NCI-H146 treated with DMSO at 0.1 percent for 48 hours (cell line): ENCODE data around the gene MEI1.
"Not testable (repeated sequence)": the region's sequence is repeated elsewhere in the genome, so short reads cannot be mapped to it uniquely, and the experiment has no call there.

Experiments
- DNase-seq: peaks from one replicate; lab custom pipeline; 2025; ENCODE audit not compliant: unreplicated experiment; lab: John Stamatoyannopoulos, UW

MEI1 gene

GRCh38 chr22:41819257-41819656 is 120.0 kb downstream of the MEI1 start:
- DNase-seq, result no peak

DNA sequence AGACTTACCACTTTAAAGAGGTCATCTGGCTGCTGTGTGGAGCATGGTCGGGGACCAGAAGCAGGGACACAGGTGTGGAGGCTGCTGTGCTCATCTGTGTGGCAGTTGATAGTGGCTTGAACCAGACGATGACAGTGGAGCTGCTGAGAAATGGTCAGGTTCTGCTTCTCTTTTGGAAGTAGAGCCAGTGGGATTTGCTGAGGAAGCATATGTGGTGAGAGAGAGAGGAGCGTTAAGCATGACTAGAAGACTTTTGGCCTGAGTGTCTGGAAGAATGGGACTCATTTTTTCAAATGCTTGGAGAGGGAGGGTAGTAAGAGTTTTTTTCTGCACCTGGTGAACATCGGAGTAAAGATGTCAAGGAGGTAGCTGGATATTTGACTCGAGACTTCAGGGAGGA is 121.1 kb downstream of the MEI1 start:
- no peak for DNase-seq

DNA sequence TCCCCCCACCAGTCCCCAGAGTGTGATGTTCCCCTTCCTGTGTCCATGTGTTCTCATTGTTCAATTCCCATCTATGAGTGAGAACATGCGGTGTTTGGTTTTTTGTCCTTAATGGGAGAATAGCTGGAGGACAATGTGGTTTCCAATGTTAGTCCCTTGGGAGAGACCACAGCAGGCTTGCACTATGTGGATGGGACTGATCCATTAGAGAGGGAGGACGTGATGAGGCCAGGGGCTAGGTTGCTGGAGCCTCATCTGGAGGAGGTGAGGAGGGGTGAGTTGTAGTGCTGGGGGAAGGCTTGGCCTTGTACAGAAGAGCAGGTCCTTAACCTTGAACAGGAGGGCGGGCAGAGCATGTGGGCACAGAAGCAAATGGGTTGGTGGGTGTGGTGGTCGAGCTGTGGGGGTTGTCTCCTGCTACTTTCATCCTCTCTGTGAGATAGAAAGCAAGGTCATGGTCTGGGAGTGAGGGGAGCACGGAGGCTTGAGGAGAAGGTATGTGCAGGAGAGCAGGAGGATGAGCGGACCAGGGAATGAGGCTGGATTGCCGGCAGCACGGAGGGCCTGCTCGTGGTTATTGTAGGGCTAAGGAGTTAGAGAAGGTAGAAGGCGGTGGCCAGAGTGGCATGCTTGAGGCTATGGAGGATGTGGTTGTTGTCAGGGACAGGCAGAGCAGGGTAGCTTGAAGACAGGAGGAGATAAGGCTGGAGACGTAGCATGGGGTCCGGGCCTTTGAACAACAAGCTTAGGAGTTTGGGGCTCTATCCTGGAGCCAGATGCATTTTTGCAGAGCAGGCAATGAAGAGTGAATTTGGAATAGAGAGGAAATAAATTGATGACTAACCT is 122.4 kb downstream of the MEI1 start:
- DNase-seq, result no peak

- DNase-seq, result peak; percentile 20
Observed at GRCh38 chr22:41822317-41823057, 123.2 kb downstream of the MEI1 start.

GRCh38 chr22:41823797-41824196 is 124.5 kb downstream of the MEI1 start:
- DNase-seq, result peak; percentile 11

GRCh38 chr22:41825376-41825775 is 126.1 kb downstream of the MEI1 start:
- no peak for DNase-seq

GRCh38 chr22:41826021-41826420 is 126.7 kb downstream of the MEI1 start:
- no peak for DNase-seq

DNA sequence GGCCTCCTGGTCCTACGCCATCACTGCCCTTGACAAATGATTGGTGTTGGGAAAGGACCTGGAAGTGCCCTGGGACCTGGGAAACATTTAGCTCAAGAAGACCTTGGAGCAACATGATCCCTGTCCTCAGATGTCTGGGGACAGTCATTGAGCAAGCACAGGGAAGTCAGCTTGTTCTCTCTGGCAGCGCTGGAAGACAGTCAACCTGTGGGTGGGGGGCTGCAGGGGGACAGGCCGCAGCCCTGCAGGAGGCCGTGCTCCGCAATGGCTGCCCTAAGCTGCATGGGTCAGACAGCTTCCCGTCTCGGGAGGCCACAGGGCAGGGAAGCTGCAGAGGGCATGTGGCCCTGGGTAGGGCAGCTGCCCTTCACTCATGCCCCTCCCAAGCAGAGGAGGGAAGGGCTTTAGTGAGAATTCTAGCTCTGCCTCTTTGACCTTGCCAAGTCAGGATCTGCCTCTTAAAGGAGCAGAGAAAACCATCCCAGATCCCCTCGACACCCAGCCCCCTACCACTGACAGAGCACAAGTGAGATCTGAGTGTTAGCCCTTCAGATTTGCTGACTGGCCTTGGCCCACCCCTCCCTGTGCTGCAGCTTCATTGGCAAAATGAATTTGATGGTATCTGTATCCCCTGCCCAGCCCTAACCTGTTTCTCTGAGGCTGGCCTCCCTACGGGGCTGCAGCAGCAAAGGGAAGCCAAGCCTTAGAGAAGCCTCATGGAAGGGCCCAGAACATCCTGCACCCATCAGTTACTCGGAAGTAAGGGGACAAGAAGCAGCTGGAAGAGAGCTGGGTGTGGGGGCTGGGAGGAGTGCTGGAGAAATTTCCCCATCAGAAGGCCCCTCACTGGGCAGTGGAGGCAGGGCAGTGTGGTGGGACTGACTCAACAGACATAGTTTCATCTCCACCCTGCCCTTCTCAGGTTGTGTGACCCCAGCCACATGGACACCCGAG is 127.4 kb downstream of the MEI1 start:
- DNase-seq, result no peak

- DNase-seq, result no peak
Observed at GRCh38 chr22:41827671-41828070, 128.4 kb downstream of the MEI1 start.

GRCh38 chr22:41828516-41828915 is 129.2 kb downstream of the MEI1 start:
- peak; percentile 91 for DNase-seq

DNA sequence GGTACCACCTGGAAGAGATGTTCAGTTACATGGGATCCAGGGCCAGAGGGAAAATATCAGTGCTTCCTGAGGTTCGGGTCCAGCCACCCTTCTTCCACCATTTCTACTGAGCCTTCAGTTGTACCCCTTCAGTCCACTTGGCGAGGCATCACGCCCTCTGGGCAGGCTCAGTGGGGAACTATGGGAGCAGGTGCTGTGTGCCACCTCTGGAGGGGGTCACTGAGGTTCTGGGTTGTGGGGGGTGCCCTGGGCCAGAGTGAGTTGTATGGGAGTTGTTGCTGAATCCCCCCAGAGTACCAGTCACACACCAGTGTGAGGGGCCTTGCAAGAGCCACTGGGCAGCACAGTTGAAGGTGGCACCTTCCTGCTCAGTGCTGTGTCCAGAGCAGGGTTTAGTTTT is 130.9 kb downstream of the MEI1 start:
- no peak for DNase-seq

- no peak for DNase-seq
Observed at GRCh38 chr22:41831383-41831782, 132.1 kb downstream of the MEI1 start.

- DNase-seq, result no peak
Observed at GRCh38 chr22:41831828-41832552, 132.7 kb downstream of the MEI1 start.

GRCh38 chr22:41832553-41833368 is 133.5 kb downstream of the MEI1 start, which contains the start of gene SREBF2:
Gene SREBF2, plus strand, starts transcription at chr22:41833105. Its CDS starts 166 bp downstream, at chr22:41833271.
- DNase-seq, result peak; percentile 93

DNA sequence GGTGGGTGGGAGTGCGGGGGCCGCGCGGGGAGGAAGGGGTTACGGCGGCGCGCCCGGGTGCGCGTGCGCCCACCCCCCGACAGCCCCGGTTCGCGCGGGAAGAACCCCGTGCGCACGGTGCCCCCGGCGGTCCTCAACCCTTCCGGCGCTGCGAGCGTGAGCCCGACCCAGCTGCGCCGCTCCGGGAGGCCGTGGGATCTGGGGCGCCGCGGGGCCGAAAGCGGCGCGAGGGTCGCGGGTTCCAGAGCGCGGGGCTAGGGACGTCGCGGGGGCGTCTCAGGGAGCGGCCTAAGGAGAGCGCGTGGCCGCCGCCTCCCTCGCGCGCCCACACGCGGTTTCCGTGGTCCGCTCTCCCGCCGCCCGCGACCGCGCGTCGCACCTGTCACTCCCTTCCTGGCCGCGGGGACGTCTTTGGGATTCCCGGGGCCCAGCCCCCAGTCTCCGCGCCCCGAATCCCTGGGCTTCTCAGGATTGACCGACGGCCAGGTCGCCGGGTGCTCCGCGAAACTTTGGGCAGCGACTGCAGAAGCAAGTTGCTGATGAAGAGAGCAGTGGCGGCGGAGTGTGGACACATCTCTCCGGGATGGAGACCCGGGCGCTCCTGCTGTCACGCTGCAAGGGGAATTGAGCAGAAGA is 134.2 kb downstream of the MEI1 start:
- no peak for DNase-seq

GRCh38 chr22:41834005-41834944 is 135.0 kb downstream of the MEI1 start:
- no peak for DNase-seq

- DNase-seq, result not testable (repeated sequence)
Observed at GRCh38 chr22:41835462-41835861, 136.2 kb downstream of the MEI1 start.

DNA sequence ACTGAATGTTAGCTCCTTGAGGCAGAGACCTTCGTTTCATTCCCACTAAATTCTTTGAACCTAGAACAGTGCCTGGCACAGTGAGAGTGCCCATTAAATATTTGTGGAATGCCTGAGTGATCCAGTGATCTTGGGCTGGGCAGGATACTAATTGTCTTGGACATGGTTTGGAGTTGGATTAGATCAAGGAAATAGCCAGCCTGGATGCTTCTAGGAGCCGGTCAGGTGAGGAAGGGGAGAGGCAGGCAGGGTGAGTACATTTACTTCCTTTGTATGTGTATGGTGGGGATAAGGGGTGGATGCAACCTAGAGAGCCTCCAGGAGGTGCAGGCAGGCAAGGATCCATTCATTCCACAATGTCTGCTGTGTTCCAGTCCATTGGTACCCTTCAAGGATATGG is 137.2 kb downstream of the MEI1 start:
- no peak for DNase-seq
